22Rv1 (cell line): Measurements from ENCODE around the gene MSGN1.

ENCODE experiments used
- H3K27ac ChIP-seq: fragments of 450-650 bp; 2 replicates; pipeline ENCODE4 v1.5.1; 2017
- CTCF ChIP-seq: fragments of 450-650 bp; IDR thresholded peaks from 2 replicates; pipeline ENCODE4 v1.5.1; 2017; ENCODE audit warnings: mild to moderate bottlenecking
- ZFX ChIP-seq: fragments of 450-650 bp; IDR thresholded peaks from 2 replicates; pipeline ENCODE4 v1.6.1; 2017; ENCODE audit warnings: antibody characterized with exemption, borderline replicate concordance

MSGN1 gene

GRCh38 chr2:17795309-17795708 lies 21.0 kb upstream of the MSGN1 start:
- H3K27ac ChIP-seq = no peak overlapping the region

GRCh38 chr2:17798338-17798737 lies 17.9 kb upstream of the MSGN1 start:
- no peak overlapping the region for H3K27ac ChIP-seq
- TF ChIP-seq CTCF (no peak), ZFX (no peak)

More at GRCh38 chr2:17795309-17795708, 21.0 kb upstream of the MSGN1 start:
- TF ChIP-seq ZFX = no peak
- no peak for TF ChIP-seq CTCF

- TF ChIP-seq CTCF (no peak), ZFX (no peak)
Measured at GRCh38 chr2:17799301-17800120, 16.7 kb upstream of the MSGN1 start.

GRCh38 chr2:17800219-17800618 lies 16.0 kb upstream of the MSGN1 start:
- TF ChIP-seq CTCF = no peak
- no peak for TF ChIP-seq ZFX
- H3K27ac ChIP-seq = no peak overlapping the region

More at GRCh38 chr2:17799301-17800120, 16.7 kb upstream of the MSGN1 start:
- no peak overlapping the region for H3K27ac ChIP-seq

GRCh38 chr2:17800693-17801458 lies 15.4 kb upstream of the MSGN1 start:
- H3K27ac ChIP-seq = no peak overlapping the region

GRCh38 chr2:17803497-17803896 lies 12.8 kb upstream of the MSGN1 start:
- no peak overlapping the region for H3K27ac ChIP-seq
- TF ChIP-seq CTCF (no peak), ZFX (no peak)

More at GRCh38 chr2:17800693-17801458, 15.4 kb upstream of the MSGN1 start:
- TF ChIP-seq CTCF = no peak
- no peak for TF ChIP-seq ZFX

- no peak for TF ChIP-seq CTCF
- no peak for TF ChIP-seq ZFX
- no peak overlapping the region for H3K27ac ChIP-seq
Measured at GRCh38 chr2:17804358-17804757, 11.9 kb upstream of the MSGN1 start.
